GM12878 (cell line): Measurements from ENCODE around the gene RASAL2. TPM values are rescaled to one million over a fixed set of nuclear protein-coding genes. Genes with fewer than 3 reads are reported as not detected.

Experiments used
- ATAC-seq: fragments of 200-7000 bp; cut with Tn5 transposase; 3 replicates; pipeline ENCODE4 v1.9.1; 2020; ENCODE audit warnings: mild to moderate bottlenecking, moderate library complexity
- BruUV-seq: library from RNA; stranded (reverse); fragments of 400-500 nt; replicated peaks from 2 replicates; lab custom pipeline; 2021; lab: Mats Ljungman, UMichigan
- CTCF ChIA-PET: fragments of 300-600 bp; sonication (Branson Sonifier 250); formaldehyde crosslinking; extraction: SDS; loops from one replicate; lab custom pipeline; 2021; ENCODE audit warnings: inconsistent platforms; lab: Yijun Ruan, JAX
- POLR2A ChIA-PET: fragments of 350-600 bp; formaldehyde crosslinking; extraction: SDS; loops from one replicate; lab custom pipeline; 2021; ENCODE audit warnings: inconsistent platforms; lab: Charles Lee
- RAD21 ChIA-PET: fragments of 300-600 bp; sonication (Branson Sonifier 250); formaldehyde crosslinking; loops from one replicate; lab custom pipeline; 2023; ENCODE audit warnings: antibody characterized with exemption; ENCODE audit not compliant: unreplicated experiment; lab: Charles Lee
- SMC1A ChIA-PET: fragments of 300-600 bp; sonication (Branson Sonifier 250); formaldehyde crosslinking; loops from one replicate; lab custom pipeline; 2023; ENCODE audit not compliant: unreplicated experiment, uncharacterized antibody; lab: Charles Lee
- DNase-seq: peaks from one replicate; pipeline ENCODE4 v3.0.0-alpha.2; 2011; ENCODE audit warnings: low read depth, low spot score
- FAIRE-seq: peaks from 3 replicates; lab custom pipeline; 2011; peaks lifted over from hg19 to GRCh38; lab: Jason Lieb, UNC
- H2AFZ ChIP-seq: 2 replicates; pipeline ENCODE4 v1.6.0; 2011; ENCODE audit warnings: low read depth, low read length, control low read depth; ENCODE audit not compliant: control insufficient read depth
- H3K27ac ChIP-seq: 2 replicates; pipeline ENCODE4 v1.5.1; 2011; ENCODE audit warnings: control low read depth; ENCODE audit not compliant: control insufficient read depth, insufficient read depth
- H3K27me3 ChIP-seq, 2 experiments: replicated peaks in 1 of 2; 2 replicates each; pipeline versions ENCODE4 v1.6.0 to v1.6.1; 2011; ENCODE audit warnings: low read length in 1 of 2; ENCODE audit not compliant: control insufficient read depth in 2 of 2, insufficient read depth in 2 of 2
- H3K36me3 ChIP-seq, 2 experiments: 2 replicates each; pipeline ENCODE4 v1.5.1; 2011; ENCODE audit warnings: low read length in 1 of 2; ENCODE audit not compliant: control insufficient read depth in 2 of 2, insufficient read depth in 2 of 2
- H3K4me1 ChIP-seq: 2 replicates; pipeline ENCODE4 v1.6.1; 2011; ENCODE audit warnings: mild to moderate bottlenecking, low read length, moderate library complexity, mixed read lengths; ENCODE audit not compliant: control insufficient read depth, insufficient read depth
- H3K4me2 ChIP-seq: 2 replicates; pipeline ENCODE4 v1.6.0; 2011; ENCODE audit warnings: control low read depth; ENCODE audit not compliant: control insufficient read depth, insufficient read depth
- H3K4me3 ChIP-seq: fragments of 200-600 bp; sonication (generic); 2 replicates; pipeline ENCODE4 v1.5.1; 2016
- H3K79me2 ChIP-seq: 2 replicates; pipeline ENCODE4 v1.6.0; 2011; ENCODE audit warnings: low read length; ENCODE audit not compliant: control insufficient read depth, insufficient read depth
- H3K9ac ChIP-seq: 2 replicates; pipeline ENCODE4 v1.8.0; 2011; ENCODE audit warnings: low read length, control low read depth, mixed read lengths; ENCODE audit not compliant: control insufficient read depth, insufficient read depth
- H3K9me3 ChIP-seq: replicated peaks from 3 replicates; pipeline ENCODE4 v1.5.1; 2011; ENCODE audit warnings: mild to moderate bottlenecking, low read length; ENCODE audit not compliant: control insufficient read depth, insufficient read depth
- H4K20me1 ChIP-seq: 2 replicates; pipeline ENCODE4 v1.6.0; 2011; ENCODE audit not compliant: control insufficient read depth, insufficient read depth
- CBX5 ChIP-seq: sonication (generic); IDR thresholded peaks from 2 replicates; pipeline ENCODE4 v1.6.1; 2016; ENCODE audit warnings: low read depth, moderate library complexity, mild to moderate bottlenecking, inconsistent platforms
- CHD4 ChIP-seq: fragments of 200-600 bp; sonication (generic); IDR thresholded peaks from 2 replicates; pipeline ENCODE4 v1.6.1; 2016; ENCODE audit warnings: mild to moderate bottlenecking
- HDGF ChIP-seq: fragments of 450-650 bp; IDR thresholded peaks from 2 replicates; pipeline ENCODE4 v1.6.1; 2016; ENCODE audit warnings: antibody characterized with exemption
- KAT2A ChIP-seq: conservative IDR thresholded peaks from 2 replicates; pipeline ENCODE4 v1.6.1; 2011; ENCODE audit warnings: low read depth, low read length; ENCODE audit not compliant: control insufficient read depth
- NFYA ChIP-seq: IDR thresholded peaks from 2 replicates; pipeline ENCODE4 v1.6.1; 2011; ENCODE audit warnings: low read depth, mild to moderate bottlenecking, low read length, improper control_type of control experiment, borderline replicate concordance
- SMAD5 ChIP-seq: IDR thresholded peaks from 2 replicates; pipeline ENCODE4 v1.6.1; 2016; ENCODE audit warnings: antibody characterized with exemption, low read depth
- SMC3 ChIP-seq: IDR thresholded peaks from 2 replicates; pipeline ENCODE4 v1.6.1; 2011; ENCODE audit warnings: low read length, improper control_type of control experiment, borderline replicate concordance
- TCF12 ChIP-seq: IDR thresholded peaks from 2 replicates; pipeline ENCODE4 v1.6.1; 2011; ENCODE audit warnings: low read depth, mild to moderate bottlenecking, low read length
- WRNIP1 ChIP-seq: IDR thresholded peaks from 2 replicates; pipeline ENCODE4 v1.6.1; 2011; ENCODE audit warnings: low read depth, low read length, improper control_type of control experiment, borderline replicate concordance
- ZZZ3 ChIP-seq: IDR thresholded peaks from 2 replicates; pipeline ENCODE4 v1.6.1; 2011; ENCODE audit warnings: low read depth; ENCODE audit not compliant: control insufficient read depth, insufficient read length
- WGBS: methylation state at CpG from one replicate; pipeline ENCODE4 v1.1.6; 2016; ENCODE audit warnings: low lambda C conversion rate; ENCODE audit not compliant: insufficient replicate concordance, insufficient coverage; ENCODE audit errors: missing lambda C conversion rate; 5-methylcytosine and 5-hydroxymethylcytosine counted together
- in situ Hi-C: fragments of 300-500 bp; cut with MboI; formaldehyde crosslinking; loops from 9 replicates; pipeline ENCODE4 v1.14.3; 2018; ENCODE audit warnings: mixed read lengths
- intact Hi-C: fragments of 100-400 bp; cut with micrococcal nuclease; formaldehyde crosslinking; loops from one replicate; pipeline ENCODE4 v1.14.2; 2022; ENCODE audit not compliant: unreplicated experiment
- polyA plus RNA-seq, 11 experiments: library from polyadenylated mRNA; depleted of rRNA in 4 of 11; unstranded in 6 of 11; stranded (reverse) in 5 of 11; fragments of >200 nt; fragmentation: Nextera tagmentation in 4 of 11; fragmentation: Illumina TruSeq in 1 of 11; extraction: Ambion mirVana in 4 of 11; extraction: Trizol in 1 of 11; gene quantifications; 1 replicate in 1 of 11; 2 replicates in 10 of 11; pipeline versions ENCODE4 v1.2.1 to v1.2.3, GENCODE V29; 2011 to 2016; ENCODE audit warnings: inconsistent platforms in 2 of 11, missing spikeins in 2 of 11, low read depth in 1 of 11
- total RNA-seq, 4 experiments: library from RNA; depleted of rRNA in 3 of 4; stranded (reverse); fragments of >200 nt in 3 of 4; fragmentation: Illumina TruSeq in 1 of 4; extraction: Trizol in 1 of 4; gene quantifications; 2 replicates each; pipeline versions ENCODE4 v1.2.1 to v1.2.3, GENCODE V29; 2013 to 2021
- TF ChIP-seq, protein P1 (sequence below): IDR thresholded peaks from 2 replicates; pipeline ENCODE4 v1.6.1; 2012; ENCODE audit warnings: low read depth, low read length, improper control_type of control experiment
- TF ChIP-seq, protein P2 (sequence below): fragments of 450-650 bp; IDR thresholded peaks from 2 replicates; pipeline ENCODE4 v1.6.1; 2018; ENCODE audit warnings: borderline replicate concordance, mild to moderate bottlenecking; ENCODE audit not compliant: partially characterized antibody

Gene RASAL2
- total and polyA plus RNA-seq, 10 of the 15 experiments (the other 5 are each of a cell fraction or from before 2014, with no cell fraction given): 0.02 to 6.9 (median 0.17) TPM; not detected in 1

DNA sequence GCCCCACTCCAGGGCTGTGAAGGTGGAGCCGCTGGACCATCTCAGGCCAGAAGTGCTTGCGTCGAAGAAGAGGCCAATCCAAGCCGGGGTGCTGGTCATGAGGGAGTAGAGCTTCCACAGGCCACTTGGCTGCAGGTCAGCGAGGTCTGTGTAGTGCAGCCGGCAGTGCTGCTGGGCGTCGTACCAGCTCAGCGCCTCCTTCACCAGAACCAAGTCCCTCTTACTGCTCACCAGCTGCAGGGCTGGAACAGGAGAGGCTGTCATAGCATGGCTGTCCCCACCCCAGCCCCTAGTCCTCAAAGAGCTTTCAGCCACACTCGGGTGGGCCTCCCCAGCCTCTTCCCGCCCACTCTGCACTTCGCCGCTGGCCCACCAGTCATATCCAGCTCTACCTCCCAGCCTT lies 400.7 kb downstream of the RASAL2 start:
- Histone ChIP-seq H3K4me3 (no peak overlapping the region), H3K9me3 (no peaks in the 10 kb centered on the region), H3K9ac (no peak overlapping the region), H4K20me1 (no peaks in the 10 kb centered on the region), H3K4me2 (no peak overlapping the region), H3K36me3 (no peaks in the 10 kb centered on the region), H3K27me3 (no peaks in the 10 kb centered on the region), H2AFZ (no peak overlapping the region), H3K79me2 (no peaks in the 10 kb centered on the region), H3K4me1 (no peaks in the 10 kb centered on the region), H3K27ac (no peak overlapping the region)
- intact Hi-C loops (no loop called here), in situ Hi-C loops (no loop called here)
- ATAC-seq: no peak
- 43% methylated on average over 13 of the region's 13 CpGs for WGBS
- no peak for FAIRE-seq
- no TSS peak for BruUV-seq
- ChIA-PET RAD21 (no interaction called here), SMC1A (interaction anchor here (0.9 kb wide), 1 partner anchor 536 kb away, joined by 3 read pairs; no protein-coding TSS in a partner anchor), POLR2A (no interaction called here), CTCF (interaction anchor here (1.1 to 1.4 kb wide), 2 partner anchors 11 to 184 kb away, joined by 3 to 4 read pairs; no protein-coding TSS in a partner anchor)
- TF ChIP-seq ZZZ3 (no peak), SMC3 (no peak), SMAD5 (no peak), NFYA (no peak), CHD4 (no peak), KAT2A (no peak), WRNIP1 (no peak), HDGF (no peak), CBX5 (no peak), TCF12 (no peak)
- TF ChIP-seq, protein P1, sequence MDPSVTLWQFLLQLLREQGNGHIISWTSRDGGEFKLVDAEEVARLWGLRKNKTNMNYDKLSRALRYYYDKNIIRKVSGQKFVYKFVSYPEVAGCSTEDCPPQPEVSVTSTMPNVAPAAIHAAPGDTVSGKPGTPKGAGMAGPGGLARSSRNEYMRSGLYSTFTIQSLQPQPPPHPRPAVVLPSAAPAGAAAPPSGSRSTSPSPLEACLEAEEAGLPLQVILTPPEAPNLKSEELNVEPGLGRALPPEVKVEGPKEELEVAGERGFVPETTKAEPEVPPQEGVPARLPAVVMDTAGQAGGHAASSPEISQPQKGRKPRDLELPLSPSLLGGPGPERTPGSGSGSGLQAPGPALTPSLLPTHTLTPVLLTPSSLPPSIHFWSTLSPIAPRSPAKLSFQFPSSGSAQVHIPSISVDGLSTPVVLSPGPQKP: no peak
- TF ChIP-seq, protein P2, sequence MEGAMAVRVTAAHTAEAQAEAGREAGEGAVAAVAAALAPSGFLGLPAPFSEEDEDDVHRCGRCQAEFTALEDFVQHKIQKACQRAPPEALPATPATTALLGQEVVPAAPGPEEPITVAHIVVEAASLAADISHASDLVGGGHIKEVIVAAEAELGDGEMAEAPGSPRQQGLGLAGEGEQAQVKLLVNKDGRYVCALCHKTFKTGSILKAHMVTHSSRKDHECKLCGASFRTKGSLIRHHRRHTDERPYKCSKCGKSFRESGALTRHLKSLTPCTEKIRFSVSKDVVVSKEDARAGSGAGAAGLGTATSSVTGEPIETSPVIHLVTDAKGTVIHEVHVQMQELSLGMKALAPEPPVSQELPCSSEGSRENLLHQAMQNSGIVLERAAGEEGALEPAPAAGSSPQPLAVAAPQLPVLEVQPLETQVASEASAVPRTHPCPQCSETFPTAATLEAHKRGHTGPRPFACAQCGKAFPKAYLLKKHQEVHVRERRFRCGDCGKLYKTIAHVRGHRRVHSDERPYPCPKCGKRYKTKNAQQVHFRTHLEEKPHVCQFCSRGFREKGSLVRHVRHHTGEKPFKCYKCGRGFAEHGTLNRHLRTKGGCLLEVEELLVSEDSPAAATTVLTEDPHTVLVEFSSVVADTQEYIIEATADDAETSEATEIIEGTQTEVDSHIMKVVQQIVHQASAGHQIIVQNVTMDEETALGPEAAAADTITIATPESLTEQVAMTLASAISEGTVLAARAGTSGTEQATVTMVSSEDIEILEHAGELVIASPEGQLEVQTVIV: no peak
- no peak for DNase-seq
